ENCODE measurements around the gene ZNF512. TPM values are rescaled to one million over a fixed set of nuclear protein-coding genes. Genes with fewer than 3 reads are reported as not detected.
"Not testable (repeated sequence)": the region's sequence is repeated elsewhere in the genome, so short reads cannot be mapped to it uniquely, and the experiment has no call there.

ZNF512 gene
- total RNA-seq, 6 experiments from 2014 or later, result 20.1 to 28.3 (median 26.7) TPM

DNA sequence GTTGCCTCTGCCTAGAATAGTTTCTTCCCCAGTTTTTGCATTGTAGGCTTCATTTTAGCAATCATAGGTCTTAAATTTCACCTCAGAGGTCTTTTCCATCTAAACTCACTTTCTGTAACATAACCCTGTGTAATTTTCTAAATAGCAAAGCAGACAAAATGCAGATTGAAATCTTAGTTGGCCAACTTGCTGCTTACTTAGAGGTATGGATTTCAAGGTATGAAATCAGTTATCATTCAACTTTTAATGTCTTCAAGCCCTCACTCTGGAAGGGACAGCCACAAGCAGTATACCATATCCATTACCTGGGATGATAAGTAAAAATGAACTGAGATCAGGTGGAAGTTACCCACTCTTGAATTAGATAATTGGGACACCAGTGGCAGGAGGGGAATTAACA is 42.1 kb downstream of the ZNF512 start:
- H3K9me3 Mint-ChIP-seq, result no peaks in the 10 kb centered on the region
- no peak overlapping the region; the same call in 1 of the 2 replicates for H3K27ac Mint-ChIP-seq
- peaks cover 40% of the 10 kb centered on the region for H3K4me1 Mint-ChIP-seq (ENCODE audit: low read depth)
- H3K36me3 Mint-ChIP-seq (ENCODE audit: low read depth), result peaks cover 47% of the 10 kb centered on the region
- DNase-seq, result no peak
- H3K4me3 Mint-ChIP-seq, result no peak overlapping the region
- H3K27me3 Mint-ChIP-seq (ENCODE audit: insufficient read depth), result peaks cover 2% of the 10 kb centered on the region; the same call in 1 of the 2 replicates
- TF ChIP-seq, protein P1, sequence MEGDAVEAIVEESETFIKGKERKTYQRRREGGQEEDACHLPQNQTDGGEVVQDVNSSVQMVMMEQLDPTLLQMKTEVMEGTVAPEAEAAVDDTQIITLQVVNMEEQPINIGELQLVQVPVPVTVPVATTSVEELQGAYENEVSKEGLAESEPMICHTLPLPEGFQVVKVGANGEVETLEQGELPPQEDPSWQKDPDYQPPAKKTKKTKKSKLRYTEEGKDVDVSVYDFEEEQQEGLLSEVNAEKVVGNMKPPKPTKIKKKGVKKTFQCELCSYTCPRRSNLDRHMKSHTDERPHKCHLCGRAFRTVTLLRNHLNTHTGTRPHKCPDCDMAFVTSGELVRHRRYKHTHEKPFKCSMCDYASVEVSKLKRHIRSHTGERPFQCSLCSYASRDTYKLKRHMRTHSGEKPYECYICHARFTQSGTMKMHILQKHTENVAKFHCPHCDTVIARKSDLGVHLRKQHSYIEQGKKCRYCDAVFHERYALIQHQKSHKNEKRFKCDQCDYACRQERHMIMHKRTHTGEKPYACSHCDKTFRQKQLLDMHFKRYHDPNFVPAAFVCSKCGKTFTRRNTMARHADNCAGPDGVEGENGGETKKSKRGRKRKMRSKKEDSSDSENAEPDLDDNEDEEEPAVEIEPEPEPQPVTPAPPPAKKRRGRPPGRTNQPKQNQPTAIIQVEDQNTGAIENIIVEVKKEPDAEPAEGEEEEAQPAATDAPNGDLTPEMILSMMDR (IDR thresholded peaks at IDR 0.05), result no peak

DNA sequence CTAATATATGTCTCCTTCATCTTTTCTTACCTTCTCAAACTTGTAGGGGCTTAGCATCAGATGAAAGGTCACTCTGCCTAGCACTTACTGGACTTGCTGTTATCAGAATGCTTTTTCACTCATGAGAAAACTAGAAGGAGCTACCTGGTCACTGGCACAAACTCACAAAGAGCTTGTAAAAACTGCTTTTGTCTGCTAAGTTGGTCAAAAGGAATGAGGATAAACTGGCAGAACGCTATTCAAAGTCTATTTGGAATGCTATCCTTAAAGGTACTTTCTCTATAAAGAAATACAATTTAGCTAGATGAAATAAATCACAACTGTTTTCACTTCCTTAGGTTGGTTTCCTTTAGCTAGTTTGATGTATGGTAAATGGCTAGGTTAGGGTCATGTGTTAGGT is 43.5 kb downstream of the ZNF512 start:
- not testable (repeated sequence) for H3K4me3 Mint-ChIP-seq; H3K27ac Mint-ChIP-seq; H3K27me3 Mint-ChIP-seq (ENCODE audit: insufficient read depth); DNase-seq; H3K9me3 Mint-ChIP-seq
- H3K36me3 Mint-ChIP-seq (ENCODE audit: low read depth), result peaks cover 44% of the 10 kb centered on the region
- peaks cover 44% of the 10 kb centered on the region for H3K4me1 Mint-ChIP-seq (ENCODE audit: low read depth)

DNA sequence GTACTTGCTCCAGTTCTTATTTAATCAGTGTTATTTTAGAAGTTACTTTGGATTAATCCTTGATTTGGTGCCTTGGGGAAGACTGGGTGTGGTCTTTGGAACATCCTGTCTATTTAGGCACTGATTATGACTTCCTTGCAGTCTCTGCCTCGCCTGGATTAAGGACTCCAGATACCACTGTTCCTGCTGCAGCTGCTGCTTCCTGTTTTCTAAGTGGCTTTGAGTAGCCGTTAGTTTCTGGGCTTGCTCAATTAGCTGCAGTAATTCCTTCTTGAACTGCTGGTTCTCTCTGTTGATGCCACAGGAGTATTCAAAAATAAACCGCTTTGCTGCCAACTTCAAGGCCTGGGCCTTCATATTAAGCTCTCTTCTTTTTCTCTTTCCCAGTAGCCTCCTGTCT is 44.1 kb downstream of the ZNF512 start:
- H3K4me3 Mint-ChIP-seq, H3K27ac Mint-ChIP-seq: not testable (repeated sequence)

DNA sequence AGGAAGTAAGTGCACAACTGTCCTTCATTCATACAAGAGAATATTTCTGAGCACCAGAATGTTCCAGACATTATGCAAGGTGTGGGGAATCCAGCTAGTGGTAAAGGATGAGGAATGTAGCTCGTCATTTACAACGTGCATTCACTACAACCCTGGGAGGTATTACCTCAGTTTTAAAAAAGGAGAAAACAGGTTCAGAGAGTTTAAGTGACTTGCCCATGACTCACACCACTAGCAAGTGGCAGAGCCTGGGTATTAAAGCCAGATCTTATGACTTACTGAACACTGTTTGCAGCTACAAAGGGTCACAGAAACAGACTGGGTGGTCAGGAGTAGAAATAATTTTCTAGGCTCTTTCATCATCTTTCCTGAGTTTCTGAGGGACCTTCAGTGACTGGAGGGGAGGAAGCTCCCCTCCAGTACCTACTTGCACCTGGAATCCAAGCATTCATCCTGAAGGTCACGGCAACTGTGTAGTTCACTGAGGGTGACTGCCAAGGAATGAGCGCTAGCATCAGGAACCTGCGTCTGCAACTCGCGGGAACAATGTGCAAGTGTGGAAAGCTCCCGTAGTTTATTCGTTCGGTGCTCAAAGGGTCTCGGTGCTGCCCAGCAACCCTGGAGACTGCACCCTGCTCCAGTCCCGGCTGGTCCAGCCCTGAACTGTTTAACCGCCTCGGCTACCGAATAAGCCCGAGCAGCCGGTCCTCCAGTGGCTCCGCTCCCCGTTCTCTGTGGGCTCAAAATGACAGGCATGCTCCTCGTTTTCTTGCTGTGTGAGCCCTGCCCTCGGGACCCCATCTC is 45.3 kb downstream of the ZNF512 start:
- H3K27me3 Mint-ChIP-seq (ENCODE audit: insufficient read depth), result peaks cover 2% of the 10 kb centered on the region; the same call in 1 of the 2 replicates
- peak; percentile 91 for DNase-seq
- H3K4me1 Mint-ChIP-seq (ENCODE audit: low read depth), result peaks cover 26% of the 10 kb centered on the region
- peaks cover 45% of the 10 kb centered on the region for H3K36me3 Mint-ChIP-seq (ENCODE audit: low read depth)
- TF ChIP-seq, protein P1 (IDR thresholded peaks at IDR 0.05), result no peak
- H3K27ac Mint-ChIP-seq, result no peak overlapping the region
- no peaks in the 10 kb centered on the region for H3K9me3 Mint-ChIP-seq
- no peak overlapping the region for H3K4me3 Mint-ChIP-seq

More for the DNA sequence above, 44.1 kb downstream of the ZNF512 start:
- not testable (repeated sequence) for H3K9me3 Mint-ChIP-seq; DNase-seq; H3K27me3 Mint-ChIP-seq (ENCODE audit: insufficient read depth)
- Mint-ChIP-seq H3K4me1 (ENCODE audit: low read depth) (peaks cover 38% of the 10 kb centered on the region), H3K36me3 (ENCODE audit: low read depth) (peaks cover 44% of the 10 kb centered on the region)

DNA sequence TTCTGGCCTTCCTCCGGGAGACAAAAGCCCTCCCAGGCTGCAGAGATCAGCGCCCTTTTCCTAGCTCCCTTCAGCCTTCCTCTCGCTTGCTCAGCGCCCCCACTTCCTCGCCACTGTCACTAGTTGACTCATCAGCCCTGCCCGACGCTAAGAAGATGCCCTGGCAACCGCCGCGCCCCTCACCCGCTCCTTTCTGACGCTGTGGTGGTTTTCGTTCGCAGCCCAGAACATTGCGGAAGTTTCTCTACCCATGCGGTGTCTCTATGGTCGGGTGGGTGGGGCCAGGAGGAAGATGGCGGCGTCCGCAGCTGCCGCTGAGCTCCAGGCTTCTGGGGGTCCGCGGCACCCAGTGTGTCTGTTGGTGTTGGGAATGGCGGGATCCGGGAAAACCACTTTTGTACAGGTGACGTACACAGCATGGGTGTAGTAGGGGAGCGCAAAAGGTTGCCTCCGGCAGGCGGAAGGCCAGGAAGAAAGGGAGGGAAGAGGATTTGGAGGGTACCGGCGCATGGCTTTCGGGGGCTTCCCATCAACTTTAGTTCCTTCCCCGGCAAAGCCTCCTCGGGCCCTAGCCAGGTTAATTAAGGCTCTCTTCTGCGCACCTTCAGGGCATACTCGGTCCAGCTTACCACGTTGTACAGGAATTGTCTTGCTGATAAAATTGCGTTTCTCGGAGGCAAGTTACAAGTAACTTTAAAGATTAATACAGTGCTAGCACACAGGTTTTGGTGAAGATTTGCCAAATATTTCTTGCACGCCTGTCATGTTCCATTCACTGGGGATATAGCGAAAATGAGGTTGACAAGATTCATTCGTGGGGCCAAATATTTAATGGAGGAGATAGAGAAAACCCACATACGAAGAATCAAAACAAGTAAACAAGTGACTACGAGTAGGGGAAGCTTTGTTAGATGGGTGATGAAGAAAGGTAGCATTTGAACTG is 46.2 kb downstream of the ZNF512 start, which contains the start of the genes CCDC121 and GPN1:
CCDC121 (minus strand) TSS at position 246 of the 943 bp plus-strand sequence. CDS start 1,213 bp downstream, outside the sequence.
GPN1 (plus strand) TSS at position 284 of the 943 bp plus-strand sequence; CDS start at position 293, 9 bp downstream.
- TF ChIP-seq, protein P1 (IDR thresholded peaks at IDR 0.05), result no peak
- peaks cover 44% of the 10 kb centered on the region for H3K36me3 Mint-ChIP-seq (ENCODE audit: low read depth)
- H3K9me3 Mint-ChIP-seq, result no peaks in the 10 kb centered on the region
- peak; percentile 95 for DNase-seq
- H3K27me3 Mint-ChIP-seq (ENCODE audit: insufficient read depth), result peaks cover 2% of the 10 kb centered on the region; the same call in 1 of the 2 replicates
- no peak within 1 kb of the TSS for H3K4me3 Mint-ChIP-seq
- peaks cover 17% of the 10 kb centered on the region for H3K4me1 Mint-ChIP-seq (ENCODE audit: low read depth)
- no peak within 1 kb of the TSS for H3K27ac Mint-ChIP-seq

DNA sequence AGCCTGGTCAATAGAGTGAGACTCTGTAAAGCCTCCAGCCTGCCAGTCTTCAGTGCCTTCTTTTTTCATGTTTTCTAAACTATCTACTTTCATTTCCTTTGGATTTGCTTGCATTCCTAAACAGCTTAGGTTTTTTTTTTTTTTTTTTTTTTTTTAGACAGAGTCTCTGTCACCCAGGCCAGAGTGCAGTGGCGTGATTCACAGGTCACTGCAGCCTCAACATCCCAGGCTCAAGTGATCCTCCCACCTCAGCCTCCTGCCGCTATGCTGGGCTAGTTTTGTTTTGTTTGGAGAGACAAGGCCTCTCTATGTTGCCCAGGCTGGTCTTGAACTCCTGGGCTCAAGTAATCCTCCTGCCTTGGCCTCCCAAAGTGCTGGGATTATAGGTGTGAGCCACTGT is 47.4 kb downstream of the ZNF512 start:
- H3K36me3 Mint-ChIP-seq (ENCODE audit: low read depth), result peaks cover 45% of the 10 kb centered on the region
- not testable (repeated sequence) for H3K9me3 Mint-ChIP-seq; H3K27ac Mint-ChIP-seq; DNase-seq; H3K4me1 Mint-ChIP-seq (ENCODE audit: low read depth); H3K27me3 Mint-ChIP-seq (ENCODE audit: insufficient read depth)
- peak overlapping the region; percentile 49; the same call in 1 of the 2 replicates for H3K4me3 Mint-ChIP-seq
